ENCODE measurements around the gene EYA2.

EYA2 gene

GRCh38 chr20:47122560-47122959, 227.9 kb downstream of the EYA2 start:
- no peak for DNase-seq

- no peak for DNase-seq
Observed at GRCh38 chr20:47124181-47124717, 229.6 kb downstream of the EYA2 start.

GRCh38 chr20:47125508-47125757, 230.8 kb downstream of the EYA2 start:
- no peak for DNase-seq

- DNase-seq = no peak
Observed at GRCh38 chr20:47125758-47126591, 231.3 kb downstream of the EYA2 start.

GRCh38 chr20:47126709-47127108, 232.1 kb downstream of the EYA2 start:
- no peak for DNase-seq

GRCh38 chr20:47127546-47127945, 232.9 kb downstream of the EYA2 start:
- no peak for DNase-seq

GRCh38 chr20:47127999-47128398, 233.4 kb downstream of the EYA2 start:
- no peak for DNase-seq

- DNase-seq = no peak
Observed at GRCh38 chr20:47129306-47129705, 234.7 kb downstream of the EYA2 start.

- DNase-seq = no peak
Observed at GRCh38 chr20:47133809-47134456, 239.3 kb downstream of the EYA2 start.

GRCh38 chr20:47136782-47137181, 242.1 kb downstream of the EYA2 start:
- DNase-seq = no peak

GRCh38 chr20:47137231-47137870, 242.7 kb downstream of the EYA2 start:
- DNase-seq = no peak

- DNase-seq = no peak
Observed at GRCh38 chr20:47139934-47140535, 245.4 kb downstream of the EYA2 start.

GRCh38 chr20:47141350-47141921, 246.8 kb downstream of the EYA2 start:
- no peak for DNase-seq

GRCh38 chr20:47141941-47142773, 247.5 kb downstream of the EYA2 start:
- DNase-seq = no peak

- DNase-seq = no peak
Observed at GRCh38 chr20:47142774-47143170, 248.1 kb downstream of the EYA2 start.

GRCh38 chr20:47143657-47144056, 249.0 kb downstream of the EYA2 start:
- DNase-seq = no peak

- DNase-seq = no peak
Observed at GRCh38 chr20:47144463-47144862, 249.8 kb downstream of the EYA2 start.

GRCh38 chr20:47146686-47147085, 252.0 kb downstream of the EYA2 start:
- DNase-seq = no peak

GRCh38 chr20:47148059-47148458, 253.4 kb downstream of the EYA2 start:
- DNase-seq = no peak

GRCh38 chr20:47149939-47150338, 255.3 kb downstream of the EYA2 start:
- no peak for DNase-seq

- DNase-seq = peak; percentile 3
Observed at GRCh38 chr20:47150403-47151152, 255.9 kb downstream of the EYA2 start.

- no peak for DNase-seq
Observed at GRCh38 chr20:47152068-47152467, 257.4 kb downstream of the EYA2 start.
